SU-DHL-6 (cell line): ENCODE data around the gene IDS.

ENCODE experiments used
- H2AFZ ChIP-seq: fragments of 200-600 bp; sonication (generic); 2 replicates; pipeline ENCODE4 v1.6.1; 2014; ENCODE audit warnings: low read depth, mild to moderate bottlenecking, moderate library complexity, mixed read lengths, antibody characterized with exemption, low read length; ENCODE audit not compliant: severe bottlenecking
- H3F3A ChIP-seq: fragments of 200-600 bp; shearing (Covaris generic); 2 replicates; pipeline ENCODE4 v1.6.0; 2016; ENCODE audit warnings: antibody characterized with exemption, mild to moderate bottlenecking; ENCODE audit not compliant: insufficient read depth
- H3K27ac ChIP-seq: fragments of 200-600 bp; sonication (generic); 2 replicates; pipeline ENCODE4 v1.5.1; 2016; ENCODE audit warnings: low read depth, mild to moderate bottlenecking, low read length, moderate library complexity, mixed read lengths
- H3K27me3 ChIP-seq: fragments of 200-600 bp; sonication (generic), shearing (Covaris generic); 2 replicates; pipeline ENCODE4 v1.6.0; 2014; ENCODE audit warnings: mild to moderate bottlenecking, low read length
- H3K36me3 ChIP-seq: fragments of 200-600 bp; sonication (generic); 2 replicates; pipeline ENCODE4 v1.6.1; 2014; ENCODE audit warnings: mild to moderate bottlenecking, low read length, mixed read lengths
- H3K4me2 ChIP-seq: fragments of 300-600, 200-600 bp; shearing (Covaris generic), sonication (generic); 2 replicates; pipeline ENCODE4 v1.6.0; 2014; ENCODE audit warnings: low read length, low read depth, mild to moderate bottlenecking; ENCODE audit not compliant: poor library complexity, severe bottlenecking
- H3K4me3 ChIP-seq: fragments of 200-600 bp; sonication (generic); 2 replicates; pipeline ENCODE4 v1.5.1; 2014; ENCODE audit warnings: antibody characterized with exemption, low read length, mild to moderate bottlenecking, mixed read lengths; ENCODE audit not compliant: insufficient read depth, poor library complexity, severe bottlenecking
- H3K79me2 ChIP-seq: fragments of 200-600 bp; sonication (generic); 2 replicates; pipeline ENCODE4 v1.6.1; 2014; ENCODE audit warnings: mild to moderate bottlenecking, low read length, moderate library complexity; ENCODE audit not compliant: insufficient read depth
- H3K9ac ChIP-seq: fragments of 200-600 bp; sonication (generic); 2 replicates; pipeline ENCODE4 v1.7.0; 2014; ENCODE audit warnings: mild to moderate bottlenecking, low read length
- H3K9me2 ChIP-seq: fragments of 200-600 bp; sonication (generic); replicated peaks from 2 replicates; pipeline ENCODE4 v1.6.1; 2014; ENCODE audit warnings: low read length; ENCODE audit not compliant: insufficient read depth
- H3K9me3 ChIP-seq: fragments of 200-600 bp; sonication (generic); 2 replicates; pipeline ENCODE4 v1.6.1; 2014; ENCODE audit warnings: low read length, mixed read lengths; ENCODE audit not compliant: insufficient read depth
- H4K20me1 ChIP-seq: fragments of 200-600 bp; sonication (generic); 2 replicates; pipeline ENCODE4 v1.6.1; 2014; ENCODE audit warnings: low read depth, mild to moderate bottlenecking, antibody characterized with exemption, low read length, moderate library complexity, mixed read lengths
- CTCF ChIP-seq: fragments of 200-600 bp; sonication (generic); IDR thresholded peaks from one replicate; pipeline ENCODE4 v1.5.1; 2017; ENCODE audit warnings: antibody characterized with exemption, mild to moderate bottlenecking, low read length, moderate library complexity; ENCODE audit not compliant: insufficient read depth, poor library complexity, severe bottlenecking
- EZH2phosphoT487 ChIP-seq: fragments of 200-600 bp; sonication (generic), shearing (Covaris generic); conservative IDR thresholded peaks from 2 replicates; pipeline ENCODE4 v1.6.1; 2018; ENCODE audit warnings: mild to moderate bottlenecking, antibody characterized with exemption, low read length, moderate library complexity, mixed read lengths

IDS gene

GRCh38 chrX:149433051-149433450, 72.1 kb downstream of the IDS start:
- Histone ChIP-seq H2AFZ (no peak overlapping the region), H3K79me2 (no peaks in the 10 kb centered on the region), H3K4me2 (no peak overlapping the region), H3K9me3 (no peaks in the 10 kb centered on the region), H3K9me2 (no peaks in the 10 kb centered on the region), H3K27me3 (no peaks in the 10 kb centered on the region), H3F3A (no peaks in the 10 kb centered on the region), H4K20me1 (no peaks in the 10 kb centered on the region), H3K9ac (no peak overlapping the region), H3K4me3 (no peak overlapping the region), H3K36me3 (no peaks in the 10 kb centered on the region), H3K27ac (no peak overlapping the region)
- TF ChIP-seq CTCF (no peak), EZH2phosphoT487 (no peak)
